ENCODE results near the gene GATA2. TPM values are rescaled to one million over a fixed set of nuclear protein-coding genes. Genes with fewer than 3 reads are reported as not detected.

The GATA2 gene
- total and polyA plus RNA-seq, 2 of the 8 experiments (the other 6 are each of a cell fraction or from before 2014, with no cell fraction given), result 0.03 to 0.30 TPM

GRCh38 chr3:128492671-128493569 lies at the start of gene GATA2 (continued):
- TF ChIP-seq ATF3 (IDR thresholded peaks at IDR 0.05; ENCODE audit: insufficient read depth, low read depth, low read length), result no peak
- no peak for TF ChIP-seq E2F6 (IDR thresholded peaks at IDR 0.05)
- TF ChIP-seq SIX5 (IDR thresholded peaks at IDR 0.05; ENCODE audit: low read depth, low read length), result no peak
- TF ChIP-seq CBX5 (IDR thresholded peaks at IDR 0.05; ENCODE audit: low read depth, low read length), result no peak
- no peak for TF ChIP-seq SP4 (IDR thresholded peaks at IDR 0.05; ENCODE audit: low read length)
- peak; percentile 28 to 34; a peak in 2 of 4 replicates for TF ChIP-seq RAD21 (IDR thresholded peaks at IDR 0.05 in 1 of 2, conservative IDR thresholded peaks at IDR 0.05 in 1 of 2; ENCODE audit: low read depth in 2 of 2, low read length in 2 of 2)
- TF ChIP-seq EP300 (IDR thresholded peaks at IDR 0.05; ENCODE audit: borderline replicate concordance in 1 of 2, low read depth in 2 of 2, low read length in 2 of 2), result no peak
- no peak for TF ChIP-seq HDAC6 (IDR thresholded peaks at IDR 0.05; ENCODE audit: low read depth, low read length)
- TF ChIP-seq CHD2 (IDR thresholded peaks at IDR 0.05; ENCODE audit: low read length), result no peak
- TF ChIP-seq CREB1 (IDR thresholded peaks at IDR 0.05), result no peak
- peak; percentile 60 for TF ChIP-seq EZH2 (IDR thresholded peaks at IDR 0.05; ENCODE audit: low read depth, low read length, severe bottlenecking)
- TF ChIP-seq TEAD4 (IDR thresholded peaks at IDR 0.05; ENCODE audit: low read depth, low read length), result no peak
- no peak for TF ChIP-seq POLR2A (IDR thresholded peaks at IDR 0.05; ENCODE audit: control extremely low read depth in 1 of 2, low read depth in 2 of 2, low read length in 2 of 2)
